Lower lobe of right lung (tissue), 2 donors: ENCODE data around the gene ZNF334. TPM values are rescaled to one million over a fixed set of nuclear protein-coding genes. Genes with fewer than 3 reads are reported as not detected.

Experiments used
- ATAC-seq, 2 donors: fragments of 200-7000 bp; cut with Tn5 transposase; one replicate each; pipeline ENCODE4 v1.9.1; 2020 to 2022; ENCODE audit warnings: mild to moderate bottlenecking in 2 of 2, moderate library complexity in 2 of 2
- DNase-seq: peaks from one replicate; pipeline ENCODE4 v3.0.0-alpha.2; 2020
- H3K27ac ChIP-seq: fragments of 200-600 bp; one replicate; pipeline ENCODE4 v1.8.0; 2022
- H3K27me3 ChIP-seq: fragments of 200-600 bp; one replicate; pipeline ENCODE4 v1.8.0; 2022; ENCODE audit warnings: low read depth
- H3K36me3 ChIP-seq: fragments of 200-600 bp; one replicate; pipeline ENCODE4 v1.8.0; 2022; ENCODE audit warnings: mild to moderate bottlenecking
- H3K4me1 ChIP-seq: fragments of 200-600 bp; one replicate; pipeline ENCODE4 v1.8.0; 2022
- H3K4me3 ChIP-seq: fragments of 200-600 bp; one replicate; pipeline ENCODE4 v1.8.0; 2022; ENCODE audit warnings: mild to moderate bottlenecking
- H3K9me3 ChIP-seq: fragments of 200-600 bp; one replicate; pipeline ENCODE4 v1.8.0; 2022
- intact Hi-C: fragments of 100-400 bp; cut with DNase I; formaldehyde crosslinking; loops from one replicate; pipeline ENCODE4 v1.11.0; 2022
- total RNA-seq: library from RNA; stranded (reverse); fragmentation: NEBNext Ultra II Directional; extraction: Animal tissue kit (Norgen Biotek cat#: 25700); gene quantifications from one replicate; pipeline ENCODE4 v1.2.1, GENCODE V29; 2021
- TF ChIP-seq, protein P1 (sequence below): fragments of 200-600 bp; IDR thresholded peaks from one replicate; pipeline ENCODE4 v1.8.0; 2022; ENCODE audit warnings: antibody characterized with exemption, mild to moderate bottlenecking
- donor health status: DM: no; HTN: yes; CAD: no; lungs with severe emphysema.

Gene ZNF334
- total RNA-seq, 1 donor from 2014 or later, result 4.7 TPM

GRCh38 chr20:46547995-46548394, 34.6 kb upstream of the ZNF334 start:
- Histone ChIP-seq H3K9me3 (no peaks in the 10 kb centered on the region), H3K27ac (no peak overlapping the region), H3K4me1 (no peaks in the 10 kb centered on the region), H3K4me3 (no peak overlapping the region), H3K27me3 (peaks cover 22% of the 10 kb centered on the region), H3K36me3 (no peaks in the 10 kb centered on the region)
- TF ChIP-seq, protein P1, sequence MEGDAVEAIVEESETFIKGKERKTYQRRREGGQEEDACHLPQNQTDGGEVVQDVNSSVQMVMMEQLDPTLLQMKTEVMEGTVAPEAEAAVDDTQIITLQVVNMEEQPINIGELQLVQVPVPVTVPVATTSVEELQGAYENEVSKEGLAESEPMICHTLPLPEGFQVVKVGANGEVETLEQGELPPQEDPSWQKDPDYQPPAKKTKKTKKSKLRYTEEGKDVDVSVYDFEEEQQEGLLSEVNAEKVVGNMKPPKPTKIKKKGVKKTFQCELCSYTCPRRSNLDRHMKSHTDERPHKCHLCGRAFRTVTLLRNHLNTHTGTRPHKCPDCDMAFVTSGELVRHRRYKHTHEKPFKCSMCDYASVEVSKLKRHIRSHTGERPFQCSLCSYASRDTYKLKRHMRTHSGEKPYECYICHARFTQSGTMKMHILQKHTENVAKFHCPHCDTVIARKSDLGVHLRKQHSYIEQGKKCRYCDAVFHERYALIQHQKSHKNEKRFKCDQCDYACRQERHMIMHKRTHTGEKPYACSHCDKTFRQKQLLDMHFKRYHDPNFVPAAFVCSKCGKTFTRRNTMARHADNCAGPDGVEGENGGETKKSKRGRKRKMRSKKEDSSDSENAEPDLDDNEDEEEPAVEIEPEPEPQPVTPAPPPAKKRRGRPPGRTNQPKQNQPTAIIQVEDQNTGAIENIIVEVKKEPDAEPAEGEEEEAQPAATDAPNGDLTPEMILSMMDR, result no peak
- no peak for ATAC-seq
- intact Hi-C loops, result no loop called here
- no peak for DNase-seq

- H3K36me3 ChIP-seq, result no peaks in the 10 kb centered on the region
- intact Hi-C loops, result no loop called here
- H3K4me1 ChIP-seq, result no peaks in the 10 kb centered on the region
- H3K27me3 ChIP-seq, result peaks cover 26% of the 10 kb centered on the region
- no peak for DNase-seq
- no peaks in the 10 kb centered on the region for H3K9me3 ChIP-seq
- TF ChIP-seq, protein P1, result no peak
- no peak for ATAC-seq
- no peak overlapping the region for H3K27ac ChIP-seq
- H3K4me3 ChIP-seq, result no peak overlapping the region
These were observed 33.6 kb upstream of the ZNF334 start for GRCh38 chr20:46546936-46547335.

DNA sequence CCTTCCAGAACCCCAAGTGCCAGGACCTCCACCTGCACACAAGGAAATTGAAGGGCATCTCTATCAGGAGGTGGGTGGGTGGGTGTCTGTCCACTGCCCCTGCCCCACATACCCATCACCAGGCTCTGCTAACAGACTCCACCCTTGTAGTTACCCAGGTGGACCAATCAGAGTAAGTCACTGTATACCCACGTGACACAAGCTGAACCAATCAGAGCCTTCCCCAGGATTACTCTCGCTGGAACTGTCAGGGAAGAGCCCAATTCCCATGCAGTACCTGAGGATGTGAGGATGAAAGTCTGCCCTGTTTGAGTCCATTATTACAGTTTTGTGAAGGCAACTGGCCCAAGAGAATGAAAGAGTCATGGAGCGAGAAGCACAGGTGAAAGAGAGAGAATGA, 32.9 kb upstream of the ZNF334 start:
- DNase-seq (no peak), ATAC-seq (no peak)
- Histone ChIP-seq H3K27me3 (peaks cover 31% of the 10 kb centered on the region), H3K4me1 (no peaks in the 10 kb centered on the region), H3K27ac (no peak overlapping the region), H3K9me3 (no peaks in the 10 kb centered on the region), H3K4me3 (no peak overlapping the region), H3K36me3 (no peaks in the 10 kb centered on the region)
- intact Hi-C loops, result no loop called here
- TF ChIP-seq, protein P1, result no peak

DNA sequence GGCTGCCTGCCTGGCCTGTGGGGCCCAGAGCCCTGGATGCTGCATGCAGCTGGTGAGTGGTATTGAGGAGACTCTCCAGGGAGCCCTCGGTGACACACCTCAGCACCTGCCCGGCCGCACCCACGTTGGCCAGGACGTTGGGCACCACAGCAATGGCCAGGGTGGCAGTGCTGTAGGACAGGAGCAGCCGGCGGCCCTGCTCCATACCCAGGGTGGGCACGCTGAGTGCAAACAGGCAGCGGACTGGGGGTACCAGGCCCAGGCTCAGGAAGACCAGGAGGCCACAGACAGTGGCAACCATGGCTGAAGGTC, 32.4 kb upstream of the ZNF334 start:
- H3K4me3 ChIP-seq, result no peak overlapping the region
- DNase-seq, result no peak
- no peaks in the 10 kb centered on the region for H3K36me3 ChIP-seq
- H3K9me3 ChIP-seq, result no peaks in the 10 kb centered on the region
- H3K4me1 ChIP-seq, result no peaks in the 10 kb centered on the region
- intact Hi-C loops, result no loop called here
- peaks cover 36% of the 10 kb centered on the region for H3K27me3 ChIP-seq
- ATAC-seq, result no peak
- TF ChIP-seq, protein P1, result no peak
- H3K27ac ChIP-seq, result no peak overlapping the region

DNA sequence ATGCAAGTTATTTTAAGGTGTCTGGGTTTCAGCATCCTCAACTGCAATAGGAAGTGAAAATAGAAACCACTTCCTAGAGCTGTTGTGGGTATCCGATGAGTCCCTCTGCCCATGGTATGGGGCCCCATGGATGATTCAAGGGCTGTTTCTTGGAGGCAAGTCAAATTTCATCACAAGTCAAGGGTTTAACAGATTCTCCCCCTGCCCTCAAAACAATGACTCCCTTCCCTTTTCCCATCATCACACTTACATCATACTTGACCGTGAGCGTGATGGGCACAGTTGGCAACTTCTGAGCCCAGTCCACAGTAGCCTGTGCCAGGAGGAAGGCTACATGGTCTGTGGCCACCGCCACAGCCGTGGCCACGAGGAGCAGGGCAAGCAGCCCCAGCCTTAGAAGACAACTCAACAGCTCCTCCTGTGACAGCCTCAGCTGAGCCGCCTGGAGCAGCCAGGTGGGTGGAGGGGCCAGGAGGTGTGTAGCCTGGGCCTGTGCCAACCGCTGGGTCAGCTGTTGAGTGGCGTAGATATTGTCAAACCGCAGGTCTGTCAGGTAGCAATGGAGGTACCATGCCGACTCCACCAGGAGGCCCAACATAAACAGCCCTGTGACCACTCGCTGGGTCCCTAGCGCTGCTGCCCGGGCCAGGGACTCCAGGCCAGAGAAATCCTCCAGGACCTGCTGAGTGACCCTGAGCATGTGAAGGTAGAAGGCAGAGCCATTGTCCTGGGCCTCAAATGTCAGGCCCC, 31.9 kb upstream of the ZNF334 start:
- DNase-seq (no peak), ATAC-seq (peak; percentile 16 to 50)
- TF ChIP-seq, protein P1, result no peak
- peaks cover 37% of the 10 kb centered on the region for H3K27me3 ChIP-seq
- intact Hi-C loops, result no loop called here
- H3K4me3 ChIP-seq, result no peak overlapping the region
- no peaks in the 10 kb centered on the region for H3K4me1 ChIP-seq
- H3K36me3 ChIP-seq, result no peaks in the 10 kb centered on the region
- H3K9me3 ChIP-seq, result no peaks in the 10 kb centered on the region
- no peak overlapping the region for H3K27ac ChIP-seq
